SK-N-SH treated with all-trans-retinoic acid at 6 μM for 48 hours (cell line): ENCODE results near the gene CCDC117.

Experiments
- ATAC-seq: fragments of 200-7000 bp; cut with Tn5 transposase; 3 replicates; pipeline ENCODE4 v1.9.1; 2020; ENCODE audit warnings: mild to moderate bottlenecking, moderate library complexity
- ARNTL ChIP-seq: fragments of 450-650 bp; formaldehyde crosslinking; IDR thresholded peaks from 2 replicates; pipeline ENCODE4 v1.5.0; 2020; ENCODE audit warnings: low read depth, mild to moderate bottlenecking, moderate library complexity, borderline replicate concordance
- BACH2 ChIP-seq: fragments of 250-450 bp; sonication (Bioruptor Pico); IDR thresholded peaks from 2 replicates; pipeline ENCODE4 v1.9.0; 2021; ENCODE audit warnings: mild to moderate bottlenecking, borderline replicate concordance
- GLIS3 ChIP-seq: fragments of 250-450 bp; sonication (Bioruptor Pico); IDR thresholded peaks from 2 replicates; pipeline ENCODE4 v1.5.0; 2020; ENCODE audit warnings: mild to moderate bottlenecking, moderate library complexity
- ISL1 ChIP-seq: fragments of 250-450 bp; sonication (Bioruptor Pico); IDR thresholded peaks from 2 replicates; pipeline ENCODE4 v2.1.2; 2022; ENCODE audit warnings: mild to moderate bottlenecking, moderate library complexity
- OSR1 ChIP-seq: fragments of 250-450 bp; sonication (Bioruptor Pico); IDR thresholded peaks from 2 replicates; pipeline ENCODE4 v1.8.0; 2022; ENCODE audit warnings: moderate library complexity, mild to moderate bottlenecking, inconsistent platforms
- RARB ChIP-seq: fragments of 250-450 bp; sonication (Bioruptor Pico); IDR thresholded peaks from 2 replicates; pipeline ENCODE4 v1.8.0; 2021; ENCODE audit warnings: mild to moderate bottlenecking, moderate library complexity
- SNAI2 ChIP-seq: fragments of 250-450 bp; sonication (Bioruptor Pico); IDR thresholded peaks from 2 replicates; pipeline ENCODE4 v1.5.0; 2020; ENCODE audit warnings: mild to moderate bottlenecking, moderate library complexity
- TCF4 ChIP-seq: fragments of 250-450 bp; sonication (Bioruptor Pico); IDR thresholded peaks from 2 replicates; pipeline ENCODE4 v1.8.0; 2021; ENCODE audit warnings: mild to moderate bottlenecking, moderate library complexity, borderline replicate concordance
- TOX ChIP-seq: fragments of 250-450 bp; sonication (Bioruptor Pico); IDR thresholded peaks from 2 replicates; pipeline ENCODE4 v1.8.0; 2021; ENCODE audit warnings: mild to moderate bottlenecking, moderate library complexity, borderline replicate concordance
- ZC3H10 ChIP-seq: fragments of 250-450 bp; sonication (Bioruptor Pico); IDR thresholded peaks from 2 replicates; pipeline ENCODE4 v1.5.1; 2021; ENCODE audit warnings: mild to moderate bottlenecking, moderate library complexity
- ZFP3 ChIP-seq: fragments of 250-450 bp; sonication (Bioruptor Pico); IDR thresholded peaks from 2 replicates; pipeline ENCODE4 v1.5.0; 2020; ENCODE audit warnings: mild to moderate bottlenecking, moderate library complexity
- ZNF565 ChIP-seq: fragments of 450-650 bp; formaldehyde crosslinking; conservative IDR thresholded peaks from 2 replicates; pipeline ENCODE4 v1.5.0; 2020; ENCODE audit warnings: low read depth, mild to moderate bottlenecking, moderate library complexity
- ZNF70 ChIP-seq: fragments of 450-650 bp; formaldehyde crosslinking; IDR thresholded peaks from 2 replicates; pipeline ENCODE4 v1.5.0; 2020; ENCODE audit warnings: mild to moderate bottlenecking, moderate library complexity
- TF ChIP-seq, protein P1 (sequence below): fragments of 250-450 bp; sonication (Bioruptor Pico); IDR thresholded peaks from 2 replicates; pipeline ENCODE4 v1.5.0; 2020; ENCODE audit warnings: mild to moderate bottlenecking, moderate library complexity
- TF ChIP-seq, protein P2 (sequence below): fragments of 250-450 bp; sonication (Bioruptor Pico); IDR thresholded peaks from 2 replicates; pipeline ENCODE4 v1.5.1; 2020; ENCODE audit warnings: low read depth, mild to moderate bottlenecking, moderate library complexity
- TF ChIP-seq, protein P3 (sequence below): fragments of 250-450 bp; sonication (Bioruptor Pico); IDR thresholded peaks from 2 replicates; pipeline ENCODE4 v1.8.0; 2020; ENCODE audit warnings: mild to moderate bottlenecking, moderate library complexity, borderline replicate concordance
- TF ChIP-seq, protein P4 (sequence below): fragments of 250-450 bp; sonication (Bioruptor Pico); IDR thresholded peaks from 2 replicates; pipeline ENCODE4 v1.5.1; 2021; ENCODE audit warnings: mild to moderate bottlenecking, moderate library complexity
- TF ChIP-seq, protein P5 (sequence below): fragments of 250-450 bp; sonication (Bioruptor Pico); IDR thresholded peaks from 2 replicates; pipeline ENCODE4 v1.8.0; 2021; ENCODE audit warnings: low read depth, mild to moderate bottlenecking, moderate library complexity, borderline replicate concordance

Gene CCDC117

DNA sequence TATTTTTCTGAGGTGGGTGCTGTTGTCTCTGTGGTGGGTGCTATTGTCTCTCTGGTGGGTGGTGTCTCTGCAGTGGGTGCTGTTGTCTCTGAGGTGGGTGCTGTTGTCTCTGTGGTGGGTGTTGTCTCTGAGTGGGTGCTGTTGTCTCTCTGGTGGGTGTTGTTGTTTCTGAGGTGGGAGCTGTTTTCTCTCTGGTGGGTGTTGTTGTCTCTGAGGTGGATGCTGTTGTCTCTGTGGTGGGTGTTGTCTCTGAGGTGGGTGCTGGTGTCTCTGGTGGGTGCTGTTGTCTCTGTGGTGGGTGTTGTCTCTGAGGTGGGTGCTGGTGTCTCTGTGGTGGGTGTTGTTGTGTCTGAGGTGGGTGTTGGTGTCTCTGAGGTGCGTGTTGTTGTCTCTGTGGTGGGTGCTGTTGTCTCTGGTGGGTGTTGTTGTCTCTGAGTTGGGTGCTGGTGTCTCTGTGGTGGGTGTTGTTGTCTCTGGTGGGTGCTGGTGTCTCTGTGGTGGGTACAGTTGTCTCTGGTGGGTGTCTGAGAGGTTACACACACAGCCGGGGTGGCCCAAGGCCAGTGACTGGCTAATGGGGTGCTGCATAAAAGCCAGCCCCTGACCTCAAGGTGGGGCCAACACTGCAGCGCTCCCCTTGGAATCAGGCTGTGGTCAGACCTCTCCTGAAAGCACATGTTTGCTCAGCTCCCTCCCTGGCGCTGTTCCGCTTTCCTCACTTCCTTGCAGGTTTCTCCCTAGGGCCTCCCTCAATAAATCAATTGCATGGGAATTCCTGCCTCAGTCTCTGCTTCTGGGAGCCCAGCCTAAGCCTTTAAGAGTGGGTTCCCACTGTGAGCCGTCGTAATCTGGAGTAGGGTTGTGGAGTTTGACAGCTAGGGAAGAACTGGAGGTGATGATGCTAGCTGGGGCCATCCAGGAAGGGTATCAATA lies 58.9 kb downstream of the CCDC117 start (continued):
- TF ChIP-seq, protein P1, sequence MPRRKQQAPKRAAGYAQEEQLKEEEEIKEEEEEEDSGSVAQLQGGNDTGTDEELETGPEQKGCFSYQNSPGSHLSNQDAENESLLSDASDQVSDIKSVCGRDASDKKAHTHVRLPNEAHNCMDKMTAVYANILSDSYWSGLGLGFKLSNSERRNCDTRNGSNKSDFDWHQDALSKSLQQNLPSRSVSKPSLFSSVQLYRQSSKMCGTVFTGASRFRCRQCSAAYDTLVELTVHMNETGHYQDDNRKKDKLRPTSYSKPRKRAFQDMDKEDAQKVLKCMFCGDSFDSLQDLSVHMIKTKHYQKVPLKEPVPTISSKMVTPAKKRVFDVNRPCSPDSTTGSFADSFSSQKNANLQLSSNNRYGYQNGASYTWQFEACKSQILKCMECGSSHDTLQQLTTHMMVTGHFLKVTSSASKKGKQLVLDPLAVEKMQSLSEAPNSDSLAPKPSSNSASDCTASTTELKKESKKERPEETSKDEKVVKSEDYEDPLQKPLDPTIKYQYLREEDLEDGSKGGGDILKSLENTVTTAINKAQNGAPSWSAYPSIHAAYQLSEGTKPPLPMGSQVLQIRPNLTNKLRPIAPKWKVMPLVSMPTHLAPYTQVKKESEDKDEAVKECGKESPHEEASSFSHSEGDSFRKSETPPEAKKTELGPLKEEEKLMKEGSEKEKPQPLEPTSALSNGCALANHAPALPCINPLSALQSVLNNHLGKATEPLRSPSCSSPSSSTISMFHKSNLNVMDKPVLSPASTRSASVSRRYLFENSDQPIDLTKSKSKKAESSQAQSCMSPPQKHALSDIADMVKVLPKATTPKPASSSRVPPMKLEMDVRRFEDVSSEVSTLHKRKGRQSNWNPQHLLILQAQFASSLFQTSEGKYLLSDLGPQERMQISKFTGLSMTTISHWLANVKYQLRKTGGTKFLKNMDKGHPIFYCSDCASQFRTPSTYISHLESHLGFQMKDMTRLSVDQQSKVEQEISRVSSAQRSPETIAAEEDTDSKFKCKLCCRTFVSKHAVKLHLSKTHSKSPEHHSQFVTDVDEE (CRISPR knock-in tag): no peak
- TF ChIP-seq ZC3H10 (CRISPR knock-in tag): no peak
- TF ChIP-seq, protein P2, sequence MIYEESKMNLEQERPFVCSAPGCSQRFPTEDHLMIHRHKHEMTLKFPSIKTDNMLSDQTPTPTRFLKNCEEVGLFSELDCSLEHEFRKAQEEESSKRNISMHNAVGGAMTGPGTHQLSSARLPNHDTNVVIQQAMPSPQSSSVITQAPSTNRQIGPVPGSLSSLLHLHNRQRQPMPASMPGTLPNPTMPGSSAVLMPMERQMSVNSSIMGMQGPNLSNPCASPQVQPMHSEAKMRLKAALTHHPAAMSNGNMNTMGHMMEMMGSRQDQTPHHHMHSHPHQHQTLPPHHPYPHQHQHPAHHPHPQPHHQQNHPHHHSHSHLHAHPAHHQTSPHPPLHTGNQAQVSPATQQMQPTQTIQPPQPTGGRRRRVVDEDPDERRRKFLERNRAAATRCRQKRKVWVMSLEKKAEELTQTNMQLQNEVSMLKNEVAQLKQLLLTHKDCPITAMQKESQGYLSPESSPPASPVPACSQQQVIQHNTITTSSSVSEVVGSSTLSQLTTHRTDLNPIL: no peak
- no peak for TF ChIP-seq TCF4 (CRISPR knock-in tag)

DNA sequence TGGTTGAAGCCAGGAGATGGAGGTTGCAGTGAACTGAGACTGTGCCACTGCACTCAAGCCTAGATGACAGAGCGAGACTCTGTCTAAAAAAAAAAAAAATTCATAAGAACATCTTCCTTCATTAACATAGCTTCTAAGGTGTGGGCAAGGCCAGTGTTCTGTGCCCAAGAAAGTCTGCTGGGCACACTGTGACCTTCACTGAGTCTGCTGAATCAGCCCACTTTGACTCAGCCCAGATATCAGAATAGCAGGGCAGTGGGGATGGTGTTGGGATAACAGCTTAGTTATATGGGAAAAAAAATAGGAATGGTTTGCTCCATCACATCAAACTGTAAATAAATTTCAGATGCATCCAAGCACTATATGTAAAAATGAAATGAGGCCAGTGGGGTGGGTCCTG lies 60.2 kb downstream of the CCDC117 start:
- no peak for TF ChIP-seq OSR1 (CRISPR knock-in tag)
- no peak for TF ChIP-seq ZC3H10 (CRISPR knock-in tag)
- TF ChIP-seq ZNF565 (CRISPR knock-in tag): no peak
- TF ChIP-seq, protein P3, sequence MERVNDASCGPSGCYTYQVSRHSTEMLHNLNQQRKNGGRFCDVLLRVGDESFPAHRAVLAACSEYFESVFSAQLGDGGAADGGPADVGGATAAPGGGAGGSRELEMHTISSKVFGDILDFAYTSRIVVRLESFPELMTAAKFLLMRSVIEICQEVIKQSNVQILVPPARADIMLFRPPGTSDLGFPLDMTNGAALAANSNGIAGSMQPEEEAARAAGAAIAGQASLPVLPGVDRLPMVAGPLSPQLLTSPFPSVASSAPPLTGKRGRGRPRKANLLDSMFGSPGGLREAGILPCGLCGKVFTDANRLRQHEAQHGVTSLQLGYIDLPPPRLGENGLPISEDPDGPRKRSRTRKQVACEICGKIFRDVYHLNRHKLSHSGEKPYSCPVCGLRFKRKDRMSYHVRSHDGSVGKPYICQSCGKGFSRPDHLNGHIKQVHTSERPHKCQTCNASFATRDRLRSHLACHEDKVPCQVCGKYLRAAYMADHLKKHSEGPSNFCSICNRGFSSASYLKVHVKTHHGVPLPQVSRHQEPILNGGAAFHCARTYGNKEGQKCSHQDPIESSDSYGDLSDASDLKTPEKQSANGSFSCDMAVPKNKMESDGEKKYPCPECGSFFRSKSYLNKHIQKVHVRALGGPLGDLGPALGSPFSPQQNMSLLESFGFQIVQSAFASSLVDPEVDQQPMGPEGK: no peak
- TF ChIP-seq ZNF70 (CRISPR knock-in tag): no peak
- TF ChIP-seq, protein P1 (CRISPR knock-in tag): no peak
- TF ChIP-seq GLIS3: no peak
- no peak for TF ChIP-seq TCF4 (CRISPR knock-in tag)
- no peak for TF ChIP-seq ISL1
- TF ChIP-seq ARNTL: no peak
- TF ChIP-seq ZFP3 (CRISPR knock-in tag): no peak
- TF ChIP-seq, protein P4, sequence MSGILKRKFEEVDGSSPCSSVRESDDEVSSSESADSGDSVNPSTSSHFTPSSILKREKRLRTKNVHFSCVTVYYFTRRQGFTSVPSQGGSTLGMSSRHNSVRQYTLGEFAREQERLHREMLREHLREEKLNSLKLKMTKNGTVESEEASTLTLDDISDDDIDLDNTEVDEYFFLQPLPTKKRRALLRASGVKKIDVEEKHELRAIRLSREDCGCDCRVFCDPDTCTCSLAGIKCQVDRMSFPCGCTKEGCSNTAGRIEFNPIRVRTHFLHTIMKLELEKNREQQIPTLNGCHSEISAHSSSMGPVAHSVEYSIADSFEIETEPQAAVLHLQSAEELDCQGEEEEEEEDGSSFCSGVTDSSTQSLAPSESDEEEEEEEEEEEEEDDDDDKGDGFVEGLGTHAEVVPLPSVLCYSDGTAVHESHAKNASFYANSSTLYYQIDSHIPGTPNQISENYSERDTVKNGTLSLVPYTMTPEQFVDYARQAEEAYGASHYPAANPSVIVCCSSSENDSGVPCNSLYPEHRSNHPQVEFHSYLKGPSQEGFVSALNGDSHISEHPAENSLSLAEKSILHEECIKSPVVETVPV (CRISPR knock-in tag): no peak
- TF ChIP-seq RARB (CRISPR knock-in tag): no peak
- no peak for TF ChIP-seq SNAI2
- no peak for TF ChIP-seq BACH2 (CRISPR knock-in tag)
- TF ChIP-seq, protein P5, sequence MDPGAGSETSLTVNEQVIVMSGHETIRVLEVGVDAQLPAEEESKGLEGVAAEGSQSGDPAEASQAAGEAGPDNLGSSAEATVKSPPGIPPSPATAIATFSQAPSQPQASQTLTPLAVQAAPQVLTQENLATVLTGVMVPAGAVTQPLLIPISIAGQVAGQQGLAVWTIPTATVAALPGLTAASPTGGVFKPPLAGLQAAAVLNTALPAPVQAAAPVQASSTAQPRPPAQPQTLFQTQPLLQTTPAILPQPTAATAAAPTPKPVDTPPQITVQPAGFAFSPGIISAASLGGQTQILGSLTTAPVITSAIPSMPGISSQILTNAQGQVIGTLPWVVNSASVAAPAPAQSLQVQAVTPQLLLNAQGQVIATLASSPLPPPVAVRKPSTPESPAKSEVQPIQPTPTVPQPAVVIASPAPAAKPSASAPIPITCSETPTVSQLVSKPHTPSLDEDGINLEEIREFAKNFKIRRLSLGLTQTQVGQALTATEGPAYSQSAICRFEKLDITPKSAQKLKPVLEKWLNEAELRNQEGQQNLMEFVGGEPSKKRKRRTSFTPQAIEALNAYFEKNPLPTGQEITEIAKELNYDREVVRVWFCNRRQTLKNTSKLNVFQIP: no peak
- no peak for TF ChIP-seq TOX (CRISPR knock-in tag)

More for the DNA sequence above, 60.2 kb downstream of the CCDC117 start:
- no peak for ATAC-seq
